Measurements from ENCODE around the gene HEPACAM.

Gene HEPACAM

GRCh38 chr11:124886476-124886875, 49.4 kb downstream of the HEPACAM start:
- no peak for DNase-seq (ENCODE audit: extremely low spot score)
- ChIA-PET POLR2A (no interaction called here), CTCF (interaction anchor here (2.7 kb wide), 1 partner anchor 10 kb away, joined by 8 read pairs; no protein-coding TSS in a partner anchor)
- TF ChIP-seq ARNT (IDR thresholded peaks at IDR 0.05) (no peak), ELF4 (IDR thresholded peaks at IDR 0.05) (no peak), CTBP1 (IDR thresholded peaks at IDR 0.05; ENCODE audit: borderline replicate concordance) (no peak), SP1 (IDR thresholded peaks at IDR 0.05) (no peak), ZNF384 (IDR thresholded peaks at IDR 0.05) (no peak)
- TF ChIP-seq, protein P1, sequence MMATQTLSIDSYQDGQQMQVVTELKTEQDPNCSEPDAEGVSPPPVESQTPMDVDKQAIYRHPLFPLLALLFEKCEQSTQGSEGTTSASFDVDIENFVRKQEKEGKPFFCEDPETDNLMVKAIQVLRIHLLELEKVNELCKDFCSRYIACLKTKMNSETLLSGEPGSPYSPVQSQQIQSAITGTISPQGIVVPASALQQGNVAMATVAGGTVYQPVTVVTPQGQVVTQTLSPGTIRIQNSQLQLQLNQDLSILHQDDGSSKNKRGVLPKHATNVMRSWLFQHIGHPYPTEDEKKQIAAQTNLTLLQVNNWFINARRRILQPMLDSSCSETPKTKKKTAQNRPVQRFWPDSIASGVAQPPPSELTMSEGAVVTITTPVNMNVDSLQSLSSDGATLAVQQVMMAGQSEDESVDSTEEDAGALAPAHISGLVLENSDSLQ (IDR thresholded peaks at IDR 0.05) = no peak

- CTCF ChIA-PET = interaction anchor here (2.0 kb wide), 1 partner anchor 9 kb away, joined by 10 read pairs; no protein-coding TSS in a partner anchor
- TF ChIP-seq FOXK2 (IDR thresholded peaks at IDR 0.05) = no peak
- TF ChIP-seq, protein P1 (IDR thresholded peaks at IDR 0.05) = no peak
- no peak for TF ChIP-seq ARNT (IDR thresholded peaks at IDR 0.05)
- TF ChIP-seq FOXM1 (IDR thresholded peaks at IDR 0.05; ENCODE audit: borderline replicate concordance) = no peak
- TF ChIP-seq BHLHE40 (IDR thresholded peaks at IDR 0.05; ENCODE audit: borderline replicate concordance) = no peak
- TF ChIP-seq LEF1 (IDR thresholded peaks at IDR 0.05; ENCODE audit: borderline replicate concordance) = no peak
- TF ChIP-seq ZNF384 (IDR thresholded peaks at IDR 0.05) = no peak
- POLR2A ChIA-PET = interaction anchor here (1.7 kb wide), 1 partner anchor 9 kb away, joined by 8 read pairs; no protein-coding TSS in a partner anchor
Observed at GRCh38 chr11:124884869-124885479, 50.9 kb downstream of the HEPACAM start.

GRCh38 chr11:124884340-124884739, 51.5 kb downstream of the HEPACAM start:
- TF ChIP-seq HDGF (IDR thresholded peaks at IDR 0.05; ENCODE audit: borderline replicate concordance) = no peak
- TF ChIP-seq SP1 (IDR thresholded peaks at IDR 0.05) = no peak
- no peak for TF ChIP-seq ELF4 (IDR thresholded peaks at IDR 0.05)
- TF ChIP-seq FOXM1 (IDR thresholded peaks at IDR 0.05; ENCODE audit: borderline replicate concordance) = no peak
- TF ChIP-seq, protein P1 (IDR thresholded peaks at IDR 0.05) = no peak
- no peak for TF ChIP-seq ZNF384 (IDR thresholded peaks at IDR 0.05)
- no peak for TF ChIP-seq NFRKB (IDR thresholded peaks at IDR 0.05)
- no peak for TF ChIP-seq TARDBP (IDR thresholded peaks at IDR 0.05)
- no peak for TF ChIP-seq BHLHE40 (IDR thresholded peaks at IDR 0.05; ENCODE audit: borderline replicate concordance)
- TF ChIP-seq FOXK2 (IDR thresholded peaks at IDR 0.05) = no peak
- TF ChIP-seq LEF1 (IDR thresholded peaks at IDR 0.05; ENCODE audit: borderline replicate concordance) = no peak
- no peak for TF ChIP-seq FOXA1 (IDR thresholded peaks at IDR 0.05)
- no peak for TF ChIP-seq L3MBTL2 (conservative IDR thresholded peaks at IDR 0.05)
- no peak for TF ChIP-seq CTBP1 (IDR thresholded peaks at IDR 0.05; ENCODE audit: borderline replicate concordance)
- no peak for TF ChIP-seq ARNT (IDR thresholded peaks at IDR 0.05)

More at GRCh38 chr11:124884869-124885479, 50.9 kb downstream of the HEPACAM start:
- no peak for DNase-seq (ENCODE audit: extremely low spot score)

DNA sequence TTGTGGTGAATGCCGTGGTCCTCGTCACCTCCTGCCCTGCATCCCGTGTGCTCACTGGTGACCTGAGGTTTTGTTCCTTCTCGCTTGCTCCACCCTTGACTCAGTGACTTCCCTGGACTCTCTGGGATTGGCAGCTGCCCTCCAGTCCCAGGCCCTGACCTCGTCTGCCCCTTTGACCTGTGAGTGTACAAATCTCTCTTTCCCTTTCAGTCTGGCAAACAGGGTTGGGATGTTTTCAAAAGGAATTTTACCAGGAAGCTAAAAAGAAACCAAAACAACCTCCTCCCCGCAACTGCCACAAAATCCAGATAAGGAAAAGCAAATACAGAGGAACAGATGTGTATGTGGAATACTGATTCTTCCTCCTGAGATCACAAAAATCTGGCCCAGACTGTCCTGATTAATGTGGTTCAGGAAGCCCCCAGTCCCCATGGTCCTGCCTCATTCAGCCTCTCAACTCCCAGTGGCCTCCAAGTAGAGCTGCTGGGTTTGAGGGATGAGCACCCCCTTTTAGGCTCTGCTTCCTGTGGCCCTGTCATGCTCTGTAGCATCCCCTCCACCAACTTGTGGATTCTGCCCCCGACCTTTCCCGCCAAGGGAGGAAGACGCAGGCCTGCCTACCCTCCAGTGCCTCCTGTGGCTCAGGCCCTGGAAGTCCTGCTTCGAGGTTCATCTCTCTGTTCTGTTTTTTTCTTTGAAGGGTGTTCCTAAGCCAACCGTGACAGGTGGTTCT, 53.3 kb downstream of the HEPACAM start:
- no peak for TF ChIP-seq SP1 (IDR thresholded peaks at IDR 0.05)
- TF ChIP-seq ZNF384 (IDR thresholded peaks at IDR 0.05) = no peak
- no peak for TF ChIP-seq FOXM1 (IDR thresholded peaks at IDR 0.05; ENCODE audit: borderline replicate concordance)
- no peak for TF ChIP-seq LEF1 (IDR thresholded peaks at IDR 0.05; ENCODE audit: borderline replicate concordance)
- CTCF ChIA-PET = no interaction called here
- POLR2A ChIA-PET = no interaction called here
- DNase-seq (ENCODE audit: extremely low spot score) = no peak

More at GRCh38 chr11:124884340-124884739, 51.5 kb downstream of the HEPACAM start:
- ChIA-PET POLR2A (interaction anchor here (1.7 kb wide), 1 partner anchor 8 kb away, joined by 8 read pairs; no protein-coding TSS in a partner anchor), CTCF (interaction anchor here (2.0 kb wide), 1 partner anchor 8 kb away, joined by 10 read pairs; no protein-coding TSS in a partner anchor)
- DNase-seq (ENCODE audit: extremely low spot score) = no peak

- ChIA-PET CTCF (no interaction called here), POLR2A (no interaction called here)
- no peak for DNase-seq (ENCODE audit: extremely low spot score)
- TF ChIP-seq CTBP1 (IDR thresholded peaks at IDR 0.05; ENCODE audit: borderline replicate concordance) (no peak), ARNT (IDR thresholded peaks at IDR 0.05) (no peak), SP1 (IDR thresholded peaks at IDR 0.05) (no peak), HDGF (IDR thresholded peaks at IDR 0.05; ENCODE audit: borderline replicate concordance) (no peak), BHLHE40 (IDR thresholded peaks at IDR 0.05; ENCODE audit: borderline replicate concordance) (no peak), FOXK2 (IDR thresholded peaks at IDR 0.05) (no peak)
Observed at GRCh38 chr11:124880958-124881357, 54.9 kb downstream of the HEPACAM start.

GRCh38 chr11:124880290-124880611, 55.6 kb downstream of the HEPACAM start:
- ChIA-PET POLR2A (no interaction called here), CTCF (interaction anchor here (1.1 kb wide), 1 partner anchor 14 kb away, joined by 6 read pairs; no protein-coding TSS in a partner anchor)
- no peak for TF ChIP-seq FOXK2 (IDR thresholded peaks at IDR 0.05)
- no peak for TF ChIP-seq ELF4 (IDR thresholded peaks at IDR 0.05)
- TF ChIP-seq, protein P1 (IDR thresholded peaks at IDR 0.05) = no peak
- TF ChIP-seq LEF1 (IDR thresholded peaks at IDR 0.05; ENCODE audit: borderline replicate concordance) = no peak
- TF ChIP-seq ARNT (IDR thresholded peaks at IDR 0.05) = no peak
- TF ChIP-seq ZNF384 (IDR thresholded peaks at IDR 0.05) = no peak
- TF ChIP-seq SUZ12 (IDR thresholded peaks at IDR 0.05) = no peak
- TF ChIP-seq CTBP1 (IDR thresholded peaks at IDR 0.05; ENCODE audit: borderline replicate concordance) = no peak
- TF ChIP-seq HDGF (IDR thresholded peaks at IDR 0.05; ENCODE audit: borderline replicate concordance) = no peak
- TF ChIP-seq TARDBP (IDR thresholded peaks at IDR 0.05) = no peak
- no peak for TF ChIP-seq BHLHE40 (IDR thresholded peaks at IDR 0.05; ENCODE audit: borderline replicate concordance)
- TF ChIP-seq SP1 (IDR thresholded peaks at IDR 0.05) = no peak
- TF ChIP-seq L3MBTL2 (conservative IDR thresholded peaks at IDR 0.05) = no peak
- no peak for TF ChIP-seq FOXA1 (IDR thresholded peaks at IDR 0.05)
- TF ChIP-seq NFRKB (IDR thresholded peaks at IDR 0.05) = no peak
- no peak for TF ChIP-seq FOXM1 (IDR thresholded peaks at IDR 0.05; ENCODE audit: borderline replicate concordance)
- no peak for DNase-seq (ENCODE audit: extremely low spot score)

Data from HEK293T (cell line).